ENCODE data around the gene ARMH3.

- no peak for TF ChIP-seq CTCF (IDR thresholded peaks at IDR 0.05)
- TF ChIP-seq POLR2A (IDR thresholded peaks at IDR 0.05), result no peak
These were observed 45.2 kb upstream of the ARMH3 start for GRCh38 chr10:102101152-102101551.

Measured in breast epithelium (tissue), 3 donors.